ENCODE results near the gene FOLR1. TPM values are rescaled to one million over a fixed set of nuclear protein-coding genes. Genes with fewer than 3 reads are reported as not detected.
"Not testable (repeated sequence)": the region's sequence is repeated elsewhere in the genome, so short reads cannot be mapped to it uniquely, and the experiment has no call there.

Gene FOLR1
- total RNA-seq, 8 experiments from 2014 or later: 0.33 to 3.5 (median 1.9) TPM; not detected in 3

DNA sequence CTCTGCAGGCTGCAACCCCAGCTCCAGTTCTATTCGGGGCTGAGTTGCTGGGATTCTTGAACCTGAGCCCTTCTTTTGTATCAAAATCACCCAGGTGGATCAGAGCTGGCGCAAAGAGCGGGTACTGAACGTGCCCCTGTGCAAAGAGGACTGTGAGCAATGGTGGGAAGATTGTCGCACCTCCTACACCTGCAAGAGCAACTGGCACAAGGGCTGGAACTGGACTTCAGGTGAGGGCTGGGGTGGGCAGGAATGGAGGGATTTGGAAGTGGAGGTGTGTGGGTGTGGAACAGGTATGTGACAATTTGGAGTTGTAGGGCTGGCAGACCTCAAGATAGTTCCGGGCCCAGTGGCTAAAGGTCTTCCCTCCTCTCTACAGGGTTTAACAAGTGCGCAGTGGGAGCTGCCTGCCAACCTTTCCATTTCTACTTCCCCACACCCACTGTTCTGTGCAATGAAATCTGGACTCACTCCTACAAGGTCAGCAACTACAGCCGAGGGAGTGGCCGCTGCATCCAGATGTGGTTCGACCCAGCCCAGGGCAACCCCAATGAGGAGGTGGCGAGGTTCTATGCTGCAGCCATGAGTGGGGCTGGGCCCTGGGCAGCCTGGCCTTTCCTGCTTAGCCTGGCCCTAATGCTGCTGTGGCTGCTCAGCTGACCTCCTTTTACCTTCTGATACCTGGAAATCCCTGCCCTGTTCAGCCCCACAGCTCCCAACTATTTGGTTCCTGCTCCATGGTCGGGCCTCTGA is 3.8 kb downstream of the FOLR1 start:
- no peak overlapping the region for H3K27ac ChIP-seq
- no peaks in the 10 kb centered on the region for H3K4me1 ChIP-seq (replicated peaks in 1 of 2)
- WGBS, 10 experiments: 11 to 78% (median 77%) methylated on average over 1 to 8 of the region's 12 CpGs; no CpG with 5 or more reads in 5 of the 10 experiments
- H3K4me3 ChIP-seq: no peak overlapping the region
- ATAC-seq (replicated peaks in 6 of 8): peak in 2 of 8 experiments; percentile 34 to 82
- in situ Hi-C loops (cut with MboI; ENCODE audit: low pct_unique_long_range_greater_than_20kb in 2 of 9, low sequenced_read_pairs in 9 of 9, unreplicated experiment in 9 of 9): no loop called here

DNA sequence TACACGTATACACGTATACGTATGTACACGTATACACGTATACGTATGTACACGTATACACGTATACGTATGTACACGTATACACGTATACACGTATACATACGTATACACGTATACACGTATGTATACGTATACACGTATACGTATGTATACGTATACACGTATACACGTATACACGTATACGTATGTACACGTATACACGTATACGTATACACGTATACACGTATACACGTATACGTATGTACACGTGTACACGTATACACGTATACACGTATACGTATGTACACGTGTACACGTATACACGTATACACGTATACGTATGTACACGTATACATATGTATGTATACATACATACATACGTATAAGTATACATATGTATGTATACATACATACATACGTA is 9.5 kb downstream of the FOLR1 start:
- ATAC-seq (replicated peaks in 6 of 8); H3K4me1 ChIP-seq (replicated peaks in 1 of 2); in situ Hi-C loops (cut with MboI; ENCODE audit: low pct_unique_long_range_greater_than_20kb in 2 of 9, low sequenced_read_pairs in 9 of 9, unreplicated experiment in 9 of 9); H3K27ac ChIP-seq; H3K4me3 ChIP-seq: not testable (repeated sequence)
- 93 to 98% (median 96%) methylated on average over 7 to 19 of the region's 43 CpGs; no CpG with 5 or more reads in 4 of the 10 experiments for WGBS, 10 experiments

DNA sequence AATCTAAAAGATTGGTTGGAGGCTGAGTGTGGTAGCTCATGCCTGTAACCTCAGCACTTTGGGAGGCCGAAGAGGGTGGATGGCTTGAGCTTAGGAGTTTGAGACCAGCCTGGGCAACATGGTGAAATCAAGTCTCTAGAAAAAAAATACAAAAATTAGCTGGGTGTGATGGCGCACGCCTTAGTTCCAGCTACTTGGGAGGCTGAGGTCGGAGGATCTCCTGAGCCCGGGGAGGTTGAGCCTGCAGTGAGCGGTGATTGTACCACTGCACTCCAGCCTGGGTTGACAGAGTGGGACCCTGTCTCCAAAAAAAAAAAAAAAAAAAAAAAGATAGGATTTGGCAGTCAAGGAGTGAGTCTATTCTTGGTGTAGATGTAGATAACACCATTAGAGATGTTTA is 10.6 kb downstream of the FOLR1 start:
- in situ Hi-C loops (cut with MboI; ENCODE audit: low pct_unique_long_range_greater_than_20kb in 2 of 9, low sequenced_read_pairs in 9 of 9, unreplicated experiment in 9 of 9): no loop called here
- Histone ChIP-seq H3K4me3 (no peak overlapping the region), H3K4me1 (replicated peaks in 1 of 2) (no peaks in the 10 kb centered on the region), H3K27ac (no peak overlapping the region)
- 60 to 100% (median 83%) methylated on average over 1 to 6 of the region's 6 CpGs; no CpG with 5 or more reads in 4 of the 10 experiments for WGBS, 10 experiments
- no peak for ATAC-seq (replicated peaks in 6 of 8)

DNA sequence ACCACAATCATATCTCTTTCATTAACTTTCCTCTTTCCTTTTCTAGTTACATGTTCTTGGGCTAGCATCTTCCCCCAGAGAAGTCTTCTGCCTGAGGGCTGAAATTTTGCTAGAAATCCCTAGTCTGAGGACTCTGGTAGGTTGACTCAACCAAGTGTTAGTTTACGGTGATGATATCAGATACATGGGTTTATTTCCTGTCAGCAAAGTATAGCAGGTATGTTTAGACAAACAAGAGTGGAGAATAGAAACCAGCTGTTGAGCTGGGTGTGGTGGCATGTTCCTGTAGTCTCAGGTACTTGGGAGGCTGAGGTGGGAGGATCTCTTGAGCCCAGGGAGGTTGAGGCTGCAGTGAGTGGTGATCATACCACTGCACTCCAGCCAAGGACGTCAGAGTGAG is 11.2 kb downstream of the FOLR1 start:
- H3K4me3 ChIP-seq: no peak overlapping the region
- H3K4me1 ChIP-seq (replicated peaks in 1 of 2): no peaks in the 10 kb centered on the region
- WGBS, 10 experiments: 53 to 92% (median 80%) methylated on average over 1 to 2 of the region's 2 CpGs; no CpG with 5 or more reads in 4 of the 10 experiments
- ATAC-seq (replicated peaks in 6 of 8): no peak
- H3K27ac ChIP-seq: no peak overlapping the region
- in situ Hi-C loops (cut with MboI; ENCODE audit: low pct_unique_long_range_greater_than_20kb in 2 of 9, low sequenced_read_pairs in 9 of 9, unreplicated experiment in 9 of 9): no loop called here

DNA sequence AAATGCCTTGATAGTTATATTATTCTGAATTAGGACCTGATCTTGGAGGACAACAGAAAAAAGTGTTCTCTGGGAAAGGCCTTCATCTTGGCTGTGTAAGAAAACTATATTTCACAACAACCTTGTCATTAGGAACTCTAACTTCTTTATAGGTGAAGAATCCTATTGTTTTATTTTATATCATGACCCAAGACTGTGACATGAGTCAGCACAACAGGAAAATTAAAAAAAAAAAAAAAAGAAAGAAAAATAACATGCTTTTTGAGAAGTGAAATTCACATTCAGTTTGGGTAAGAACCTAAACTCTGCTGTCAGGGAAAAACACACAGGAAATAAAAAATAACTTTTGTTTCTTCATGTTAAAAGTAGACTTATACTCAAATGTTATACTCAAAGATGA is 12.9 kb downstream of the FOLR1 start:
- in situ Hi-C loops (cut with MboI; ENCODE audit: low pct_unique_long_range_greater_than_20kb in 2 of 9, low sequenced_read_pairs in 9 of 9, unreplicated experiment in 9 of 9): no loop called here
- Histone ChIP-seq H3K27ac (no peak overlapping the region), H3K4me3 (no peak overlapping the region), H3K4me1 (replicated peaks in 1 of 2) (no peaks in the 10 kb centered on the region)
- ATAC-seq (replicated peaks in 6 of 8): no peak

DNA sequence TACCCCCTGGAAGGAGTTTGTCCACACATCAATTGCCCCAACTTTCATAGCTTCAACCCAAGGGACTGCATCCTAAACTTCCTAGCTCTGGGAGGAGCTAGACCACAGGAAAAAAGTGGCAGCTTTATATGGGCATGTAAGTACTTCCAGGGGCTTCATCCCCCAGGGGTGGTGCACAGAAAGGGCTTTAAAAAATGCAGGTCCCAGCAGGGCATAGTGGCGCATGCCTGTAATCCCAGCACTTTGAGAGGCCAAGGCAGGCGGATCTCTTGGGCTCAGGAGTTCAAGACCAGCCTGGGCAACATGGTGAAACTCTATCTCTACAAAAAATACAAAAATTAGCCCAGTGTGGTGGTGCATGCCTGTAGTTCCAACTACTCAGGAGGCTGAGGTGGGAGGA is 14.9 kb downstream of the FOLR1 start:
- H3K4me3 ChIP-seq; H3K27ac ChIP-seq; H3K4me1 ChIP-seq (replicated peaks in 1 of 2); in situ Hi-C loops (cut with MboI; ENCODE audit: low pct_unique_long_range_greater_than_20kb in 2 of 9, low sequenced_read_pairs in 9 of 9, unreplicated experiment in 9 of 9); ATAC-seq (replicated peaks in 6 of 8): not testable (repeated sequence)
- 93% methylated on average over 2 of the region's 2 CpGs; no CpG with 5 or more reads in 9 of the 10 experiments for WGBS, 10 experiments

DNA sequence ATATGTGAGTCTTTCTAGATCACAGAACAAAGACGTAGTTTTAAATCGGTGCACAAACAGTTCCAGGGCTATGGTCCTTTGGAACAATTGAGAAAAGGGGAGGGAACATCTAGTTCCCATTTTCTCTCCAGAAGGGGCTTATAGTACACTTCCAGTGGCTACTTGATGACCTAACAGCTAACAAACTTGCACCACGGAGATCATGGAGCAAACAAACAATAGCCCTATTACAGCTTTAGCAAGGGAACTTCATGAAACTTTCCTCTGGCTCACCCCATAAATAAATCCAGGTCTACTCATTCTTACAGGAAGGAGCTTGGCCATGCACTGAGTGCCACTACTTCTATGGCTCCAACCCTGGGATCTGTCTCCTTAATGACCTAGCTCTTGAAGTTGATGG is 16.3 kb downstream of the FOLR1 start:
- H3K4me1 ChIP-seq (replicated peaks in 1 of 2): no peaks in the 10 kb centered on the region
- no peak overlapping the region for H3K4me3 ChIP-seq
- ATAC-seq (replicated peaks in 6 of 8): no peak
- WGBS, 10 experiments: 49 to 100% (median 83%) methylated on average over 1 to 3 of the region's 3 CpGs; no CpG with 5 or more reads in 5 of the 10 experiments
- H3K27ac ChIP-seq: no peak overlapping the region
- in situ Hi-C loops (cut with MboI; ENCODE audit: low pct_unique_long_range_greater_than_20kb in 2 of 9, low sequenced_read_pairs in 9 of 9, unreplicated experiment in 9 of 9): no loop called here

GRCh38 chr11:72209101-72209500 is 17.2 kb downstream of the FOLR1 start:
- Histone ChIP-seq H3K4me1 (replicated peaks in 1 of 2) (no peaks in the 10 kb centered on the region), H3K27ac (no peak overlapping the region), H3K4me3 (no peak overlapping the region)
- in situ Hi-C loops (cut with MboI; ENCODE audit: low pct_unique_long_range_greater_than_20kb in 2 of 9, low sequenced_read_pairs in 9 of 9, unreplicated experiment in 9 of 9): no loop called here
- 0 to 82% (median 71%) methylated on average over 1 to 4 of the region's 4 CpGs; no CpG with 5 or more reads in 5 of the 10 experiments for WGBS, 10 experiments
- no peak for ATAC-seq (replicated peaks in 6 of 8)

- H3K4me3 ChIP-seq: no peak within 1 kb of the TSS
- in situ Hi-C loops (cut with MboI; ENCODE audit: low pct_unique_long_range_greater_than_20kb in 2 of 9, low sequenced_read_pairs in 9 of 9, unreplicated experiment in 9 of 9): no loop called here
- 50 to 91% (median 85%) methylated on average over 1 to 6 of the region's 6 CpGs; no CpG with 5 or more reads in 3 of the 10 experiments for WGBS, 10 experiments
- H3K4me1 ChIP-seq (replicated peaks in 1 of 2): no peaks in the 10 kb centered on the region
- no peak for ATAC-seq (replicated peaks in 6 of 8)
- no peak within 1 kb of the TSS for H3K27ac ChIP-seq
Observed at GRCh38 chr11:72216638-72217037, 24.7 kb downstream of the FOLR1 start, which contains the start of gene FOLR2. TSS of gene FOLR2 (plus strand) at chr11:72216794. CDS start at chr11:72218585, 1,791 bp downstream.

DNA sequence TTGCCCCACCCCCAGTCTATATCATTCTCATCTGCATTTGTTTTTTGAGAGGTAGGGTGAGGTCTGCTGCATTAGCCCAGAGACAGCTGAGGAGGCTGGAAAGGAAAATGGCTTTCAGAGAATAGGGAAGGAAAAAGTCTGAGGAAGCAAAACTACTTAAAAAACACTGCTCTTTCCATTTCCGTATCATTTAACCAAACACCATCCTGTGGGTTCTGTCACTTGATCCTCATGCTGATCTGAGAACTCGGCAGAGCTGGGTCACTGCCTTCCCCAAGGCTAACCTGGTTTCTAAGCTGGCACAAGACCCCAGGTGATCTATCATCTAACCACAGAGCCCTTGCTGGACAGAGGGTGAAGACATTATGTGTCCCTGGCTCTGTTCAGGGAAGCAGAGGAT is 25.9 kb downstream of the FOLR1 start:
- in situ Hi-C loops (cut with MboI; ENCODE audit: low pct_unique_long_range_greater_than_20kb in 2 of 9, low sequenced_read_pairs in 9 of 9, unreplicated experiment in 9 of 9): no loop called here
- 20 to 52% (median 38%) methylated on average over 1 to 2 of the region's 2 CpGs; no CpG with 5 or more reads in 4 of the 10 experiments for WGBS, 10 experiments

DNA sequence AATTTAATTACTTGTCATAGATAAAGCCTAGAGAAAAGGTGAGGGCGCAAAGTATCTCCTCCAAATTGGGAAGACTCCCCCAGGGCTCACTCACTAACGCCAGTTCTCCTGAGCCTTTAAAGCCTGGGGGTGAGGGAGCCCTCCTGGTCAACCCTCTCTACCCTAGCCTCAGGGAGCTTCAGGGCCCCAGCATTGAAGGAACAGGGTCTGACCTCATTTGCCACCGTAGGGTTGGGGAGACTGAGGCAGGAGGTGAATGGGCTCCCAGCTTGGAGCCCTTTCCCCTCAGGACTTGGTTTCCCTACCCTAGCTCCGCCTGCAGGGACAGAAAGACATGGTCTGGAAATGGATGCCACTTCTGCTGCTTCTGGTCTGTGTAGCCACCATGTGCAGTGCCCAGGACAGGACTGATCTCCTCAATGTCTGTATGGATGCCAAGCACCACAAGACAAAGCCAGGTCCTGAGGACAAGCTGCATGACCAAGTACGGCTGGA is 26.4 kb downstream of the FOLR1 start:
- H3K4me1 ChIP-seq (replicated peaks in 1 of 2): peaks cover 4 to 7% of the 10 kb centered on the region in 2 donors
- in situ Hi-C loops (cut with MboI; ENCODE audit: low pct_unique_long_range_greater_than_20kb in 2 of 9, low sequenced_read_pairs in 9 of 9, unreplicated experiment in 9 of 9): no loop called here
- no peak overlapping the region for H3K4me3 ChIP-seq
- 50 to 100% (median 80%) methylated on average over 1 to 5 of the region's 5 CpGs; no CpG with 5 or more reads in 3 of the 10 experiments for WGBS, 10 experiments
- no peak for ATAC-seq (replicated peaks in 6 of 8)
- H3K27ac ChIP-seq: no peak overlapping the region

More for the DNA sequence above, 25.9 kb downstream of the FOLR1 start:
- Histone ChIP-seq H3K27ac (no peak overlapping the region), H3K4me3 (no peak overlapping the region), H3K4me1 (replicated peaks in 1 of 2) (peaks cover 4 to 7% of the 10 kb centered on the region in 2 donors)
- ATAC-seq (replicated peaks in 6 of 8): no peak

DNA sequence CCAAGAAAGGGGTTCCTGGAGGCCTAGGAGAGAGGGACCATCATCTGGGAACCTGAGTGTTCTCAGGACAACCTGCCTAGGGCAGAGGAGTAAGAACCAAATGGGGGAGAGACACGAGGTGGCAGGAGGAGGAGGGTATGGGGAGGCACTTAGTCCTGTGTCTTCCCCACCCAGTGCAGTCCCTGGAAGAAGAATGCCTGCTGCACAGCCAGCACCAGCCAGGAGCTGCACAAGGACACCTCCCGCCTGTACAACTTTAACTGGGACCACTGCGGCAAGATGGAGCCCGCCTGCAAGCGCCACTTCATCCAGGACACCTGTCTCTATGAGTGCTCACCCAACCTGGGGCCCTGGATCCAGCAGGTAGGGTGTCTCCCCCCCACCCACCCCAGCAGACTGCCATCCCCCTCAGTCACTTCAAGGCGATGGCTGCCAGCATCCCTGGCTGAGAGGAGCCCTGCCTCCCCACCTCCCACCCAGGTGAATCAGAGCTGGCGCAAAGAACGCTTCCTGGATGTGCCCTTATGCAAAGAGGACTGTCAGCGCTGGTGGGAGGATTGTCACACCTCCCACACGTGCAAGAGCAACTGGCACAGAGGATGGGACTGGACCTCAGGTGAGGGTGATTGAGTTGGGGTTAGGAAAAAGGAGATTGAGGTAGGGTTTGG is 28.9 kb downstream of the FOLR1 start:
- H3K4me1 ChIP-seq (replicated peaks in 1 of 2): peaks cover 4 to 7% of the 10 kb centered on the region in 2 donors
- H3K4me3 ChIP-seq: no peak overlapping the region
- no peak for ATAC-seq (replicated peaks in 6 of 8)
- in situ Hi-C loops (cut with MboI; ENCODE audit: low pct_unique_long_range_greater_than_20kb in 2 of 9, low sequenced_read_pairs in 9 of 9, unreplicated experiment in 9 of 9): no loop called here
- WGBS, 10 experiments: 0 to 100% (median 87%) methylated on average over 1 to 3 of the region's 10 CpGs; no CpG with 5 or more reads in 7 of the 10 experiments
- no peak overlapping the region for H3K27ac ChIP-seq

DNA sequence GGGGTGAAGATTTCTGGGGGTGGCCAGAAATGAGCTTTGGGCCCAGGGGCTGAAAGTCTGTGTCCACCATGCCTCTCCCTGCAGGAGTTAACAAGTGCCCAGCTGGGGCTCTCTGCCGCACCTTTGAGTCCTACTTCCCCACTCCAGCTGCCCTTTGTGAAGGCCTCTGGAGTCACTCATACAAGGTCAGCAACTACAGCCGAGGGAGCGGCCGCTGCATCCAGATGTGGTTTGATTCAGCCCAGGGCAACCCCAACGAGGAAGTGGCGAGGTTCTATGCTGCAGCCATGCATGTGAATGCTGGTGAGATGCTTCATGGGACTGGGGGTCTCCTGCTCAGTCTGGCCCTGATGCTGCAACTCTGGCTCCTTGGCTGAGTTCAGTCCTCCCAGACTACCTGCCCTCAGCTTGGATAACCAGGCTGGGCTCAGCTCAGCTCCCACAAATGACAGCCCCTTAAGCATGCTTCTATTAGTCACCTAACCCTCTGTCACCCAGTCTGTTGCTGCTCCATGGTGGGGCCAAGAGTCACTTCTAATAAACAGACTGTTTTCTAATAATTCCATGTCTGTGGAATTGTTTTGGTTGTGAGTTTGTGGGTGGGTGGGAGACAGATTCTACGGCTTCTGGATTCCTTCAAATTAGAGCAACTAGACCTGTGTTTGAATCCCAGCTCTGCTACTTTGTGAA is 29.6 kb downstream of the FOLR1 start:
- Histone ChIP-seq H3K4me3 (no peak overlapping the region), H3K27ac (no peak overlapping the region), H3K4me1 (replicated peaks in 1 of 2) (peaks cover 4 to 11% of the 10 kb centered on the region in 2 donors)
- in situ Hi-C loops (cut with MboI; ENCODE audit: low pct_unique_long_range_greater_than_20kb in 2 of 9, low sequenced_read_pairs in 9 of 9, unreplicated experiment in 9 of 9): no loop called here
- ATAC-seq (replicated peaks in 6 of 8): no peak
- 72 to 100% (median 80%) methylated on average over 1 to 6 of the region's 7 CpGs; no CpG with 5 or more reads in 4 of the 10 experiments for WGBS, 10 experiments

Data from motor neuron (in vitro differentiated cells).